ENCODE results near the gene VAPA. TPM values are rescaled to one million over a fixed set of nuclear protein-coding genes. Genes with fewer than 3 reads are reported as not detected.

The VAPA gene
- total and polyA plus RNA-seq, 9 of the 15 experiments (the other 6 are each of a cell fraction or from before 2014, with no cell fraction given): 219 to 902 (median 526) TPM

- TF ChIP-seq ZHX1 (conservative IDR thresholded peaks at IDR 0.05; ENCODE audit: low read length): 0 out of 2 replicates have a peak, but pooled peaks have one; percentile 66
- peak; percentile 74 for TF ChIP-seq MECOM (CRISPR knock-in tag; IDR thresholded peaks at IDR 0.05)
- no peak for TF ChIP-seq STAT5B (CRISPR knock-in tag; IDR thresholded peaks at IDR 0.05)
- no peak for TF ChIP-seq ZNF707 (CRISPR knock-in tag; conservative IDR thresholded peaks at IDR 0.05)
- peak in 1 of 2 experiments; percentile 77; a peak in 2 of 4 replicates for TF ChIP-seq HDAC1 (IDR thresholded peaks at IDR 0.05)
- no peak for TF ChIP-seq NR0B1 (IDR thresholded peaks at IDR 0.05; ENCODE audit: partially characterized antibody)
- no peak for TF ChIP-seq MBD1 (CRISPR knock-in tag; IDR thresholded peaks at IDR 0.05)
- TF ChIP-seq SMARCB1 (IDR thresholded peaks at IDR 0.05; ENCODE audit: insufficient read length, low read depth): peak; percentile 39
- TF ChIP-seq HBP1 (CRISPR knock-in tag; IDR thresholded peaks at IDR 0.05): peak; percentile 48; the same call in 1 of the 2 replicates
- TF ChIP-seq TCF3 (CRISPR knock-in tag; IDR thresholded peaks at IDR 0.05): peak; percentile 90
- no peak for TF ChIP-seq TCFL5 (CRISPR knock-in tag; conservative IDR thresholded peaks at IDR 0.05)
- 0 out of 2 replicates have a peak, but pooled peaks have one; percentile 24 for TF ChIP-seq LCOR (CRISPR knock-in tag; IDR thresholded peaks at IDR 0.05)
- no peak for TF ChIP-seq TAF7 (tag; IDR thresholded peaks at IDR 0.05)
- TF ChIP-seq ZBTB11 (CRISPR knock-in tag; IDR thresholded peaks at IDR 0.05): peak in 1 of 3 experiments; percentile 22; a peak in 2 of 6 replicates
- TF ChIP-seq TBL1XR1 (IDR thresholded peaks at IDR 0.05; ENCODE audit: low read length in 2 of 2): peak; percentile 65 to 71; a peak in 2 of 4 replicates
Observed at GRCh38 chr18:9885170-9886004, 28.4 kb upstream of the VAPA start, which contains the start of gene TXNDC2 (continued).
